ENCODE measurements around the gene SLC22A17. TPM values are rescaled to one million over a fixed set of nuclear protein-coding genes. Genes with fewer than 3 reads are reported as not detected.

Gene SLC22A17
- total and polyA plus RNA-seq, 2 experiments from 2014 or later = 44.4 to 62.9 TPM

GRCh38 chr14:23346693-23347405 is 5.8 kb downstream of the SLC22A17 start:
- H4K20me1 ChIP-seq (ENCODE audit: insufficient read depth, poor library complexity, severe bottlenecking) = no peaks in the 10 kb centered on the region
- no peak for DNase-seq (ENCODE audit: low spot score)
- H3K79me2 ChIP-seq = no peaks in the 10 kb centered on the region
- no peak overlapping the region for H3K4me3 ChIP-seq
- no peaks in the 10 kb centered on the region for H3K9me2 ChIP-seq (replicated peaks; ENCODE audit: insufficient read depth)
- no peak overlapping the region for H3K27ac ChIP-seq
- H3K4me1 ChIP-seq (ENCODE audit: insufficient read depth) = no peaks in the 10 kb centered on the region
- TF ChIP-seq EZH2phosphoT487 (IDR thresholded peaks at IDR 0.05; ENCODE audit: low read depth, severe bottlenecking, unreplicated experiment) (no peak), EZH2 (IDR thresholded peaks at IDR 0.05; ENCODE audit: borderline replicate concordance) (no peak), CTCF (IDR thresholded peaks at IDR 0.05; ENCODE audit: poor library complexity) (no peak)
- no peaks in the 10 kb centered on the region for H3K36me3 ChIP-seq (replicated peaks; ENCODE audit: insufficient read depth, low read depth)
- no peaks in the 10 kb centered on the region for H3K9me3 ChIP-seq (ENCODE audit: low read depth)
- H2AFZ ChIP-seq = no peak overlapping the region
- no peaks in the 10 kb centered on the region for H3K27me3 ChIP-seq
- H3K4me2 ChIP-seq = no peak overlapping the region
- 90% methylated on average over 22 of the region's 27 CpGs for WGBS (ENCODE audit: low lambda C conversion rate, missing lambda C conversion rate)

- H3K4me3 ChIP-seq = no peak overlapping the region
- 76% methylated on average over 12 of the region's 13 CpGs for WGBS (ENCODE audit: low lambda C conversion rate, missing lambda C conversion rate)
Observed at GRCh38 chr14:23345987-23346692, 6.5 kb downstream of the SLC22A17 start.

GRCh38 chr14:23344481-23344880 is 8.2 kb downstream of the SLC22A17 start:
- H3K79me2 ChIP-seq = no peaks in the 10 kb centered on the region
- no peak overlapping the region for H3K4me2 ChIP-seq
- WGBS (ENCODE audit: low lambda C conversion rate, missing lambda C conversion rate) = 69% methylated on average over 3 of the region's 3 CpGs
- no peak for TF ChIP-seq CTCF (IDR thresholded peaks at IDR 0.05; ENCODE audit: poor library complexity)
- no peak for TF ChIP-seq EZH2phosphoT487 (IDR thresholded peaks at IDR 0.05; ENCODE audit: low read depth, severe bottlenecking, unreplicated experiment)
- TF ChIP-seq EZH2 (IDR thresholded peaks at IDR 0.05; ENCODE audit: borderline replicate concordance) = no peak
- no peaks in the 10 kb centered on the region for H3K4me1 ChIP-seq (ENCODE audit: insufficient read depth)
- no peak overlapping the region for H3K27ac ChIP-seq
- no peaks in the 10 kb centered on the region for H3K36me3 ChIP-seq (replicated peaks; ENCODE audit: insufficient read depth, low read depth)
- DNase-seq (ENCODE audit: low spot score) = no peak
- no peaks in the 10 kb centered on the region for H3K27me3 ChIP-seq
- H3K9me2 ChIP-seq (replicated peaks; ENCODE audit: insufficient read depth) = no peaks in the 10 kb centered on the region
- no peaks in the 10 kb centered on the region for H4K20me1 ChIP-seq (ENCODE audit: insufficient read depth, poor library complexity, severe bottlenecking)
- no peaks in the 10 kb centered on the region for H3K9me3 ChIP-seq (ENCODE audit: low read depth)
- H2AFZ ChIP-seq = no peak overlapping the region
- H3K4me3 ChIP-seq = no peak overlapping the region

More at GRCh38 chr14:23345987-23346692, 6.5 kb downstream of the SLC22A17 start:
- Histone ChIP-seq H2AFZ (no peak overlapping the region), H3K79me2 (no peaks in the 10 kb centered on the region), H3K4me2 (no peak overlapping the region), H3K27me3 (no peaks in the 10 kb centered on the region), H3K36me3 (replicated peaks; ENCODE audit: insufficient read depth, low read depth) (no peaks in the 10 kb centered on the region), H3K9me2 (replicated peaks; ENCODE audit: insufficient read depth) (no peaks in the 10 kb centered on the region), H3K4me1 (ENCODE audit: insufficient read depth) (no peaks in the 10 kb centered on the region), H3K9me3 (ENCODE audit: low read depth) (no peaks in the 10 kb centered on the region), H3K27ac (no peak overlapping the region), H4K20me1 (ENCODE audit: insufficient read depth, poor library complexity, severe bottlenecking) (no peaks in the 10 kb centered on the region)
- DNase-seq (ENCODE audit: low spot score) = no peak
- TF ChIP-seq EZH2phosphoT487 (IDR thresholded peaks at IDR 0.05; ENCODE audit: low read depth, severe bottlenecking, unreplicated experiment) (no peak), EZH2 (IDR thresholded peaks at IDR 0.05; ENCODE audit: borderline replicate concordance) (no peak), CTCF (IDR thresholded peaks at IDR 0.05; ENCODE audit: poor library complexity) (no peak)

Data from hepatocyte (in vitro differentiated cells).